Measurements from ENCODE around the gene ALDH3B1. TPM values are rescaled to one million over a fixed set of nuclear protein-coding genes. Genes with fewer than 3 reads are reported as not detected.

ALDH3B1 gene
- total and polyA plus RNA-seq, 9 of the 15 experiments (the other 6 are each of a cell fraction or from before 2014, with no cell fraction given) = 0.01 to 0.35 (median 0.07) TPM; not detected in 2

- TF ChIP-seq ZMIZ1 (IDR thresholded peaks at IDR 0.05; ENCODE audit: low read depth in 2 of 2, low read length in 2 of 2) (no peak), MAZ (CRISPR knock-in tag; conservative IDR thresholded peaks at IDR 0.05 in 1 of 2, IDR thresholded peaks at IDR 0.05 in 1 of 2) (peak in 1 of 2 experiments; percentile 69), HNRNPK (IDR thresholded peaks at IDR 0.05; ENCODE audit: low read depth, low read length, poor library complexity, severe bottlenecking) (no peak), PRPF4 (IDR thresholded peaks at IDR 0.05; ENCODE audit: insufficient read depth, low read depth, low read length, poor library complexity, severe bottlenecking) (no peak), HNRNPH1 (optimal IDR thresholded peaks at IDR 0.05; ENCODE audit: low read depth, low read length) (no peak), CBFB (CRISPR knock-in tag; IDR thresholded peaks at IDR 0.05) (no peak), RHOXF2B (CRISPR knock-in tag; conservative IDR thresholded peaks at IDR 0.05) (no peak), E2F1 (CRISPR knock-in tag; IDR thresholded peaks at IDR 0.05) (no peak), FOXJ2 (tag; IDR thresholded peaks at IDR 0.05) (no peak), VEZF1 (CRISPR knock-in tag; IDR thresholded peaks at IDR 0.05) (peak; percentile 85), DDX20 (tag; IDR thresholded peaks at IDR 0.05; ENCODE audit: low read depth) (no peak), MYBL2 (IDR thresholded peaks at IDR 0.05; ENCODE audit: low read depth) (no peak), MYBL2 (CRISPR knock-in tag; IDR thresholded peaks at IDR 0.05; ENCODE audit: borderline replicate concordance) (no peak), MYNN (IDR thresholded peaks at IDR 0.05) (peak; percentile 82; the same call in 1 of the 2 replicates), MYNN (CRISPR knock-in tag; IDR thresholded peaks at IDR 0.05) (no peak), CTBP1 (IDR thresholded peaks at IDR 0.05; ENCODE audit: borderline replicate concordance) (peak; percentile 24; the same call in 1 of the 2 replicates), TRIM24 (IDR thresholded peaks at IDR 0.05) (no peak), PHF21A (IDR thresholded peaks at IDR 0.05; ENCODE audit: borderline replicate concordance, low read depth) (peak; percentile 58; the same call in 1 of the 2 replicates), ZFP30 (CRISPR knock-in tag; IDR thresholded peaks at IDR 0.05; ENCODE audit: borderline replicate concordance) (no peak), FOXK2 (conservative IDR thresholded peaks at IDR 0.05 in 1 of 2, IDR thresholded peaks at IDR 0.05 in 1 of 2; ENCODE audit: low read depth in 2 of 2) (peak in 1 of 2 experiments; percentile 32; a peak in 1 of 4 replicates), MLX (CRISPR knock-in tag; conservative IDR thresholded peaks at IDR 0.05) (no peak)
These were observed 33.4 kb downstream of the ALDH3B1 start (continued) for GRCh38 chr11:68043349-68044144.

All from K562 (cell line).